Activated naive CD4-positive, alpha-beta T cell treated with anti-CD3 and anti-CD28 coated beads, Interleukin-2, amount 10 ng/mL, durations not matched to agents 7 days and 5 days (primary cell): ENCODE results near the gene SMG6.
A peak's percentile ranks its signal among the peaks of the same experiment; 100 is the strongest.
"Not testable (repeated sequence)": the region's sequence is repeated elsewhere in the genome, so short reads cannot be mapped to it uniquely, and the experiment has no call there.

Source experiments
- CTCF ChIA-PET: fragments of 350-600 bp; sonication (Branson Sonifier 250); formaldehyde crosslinking; loops from one replicate; lab custom pipeline; 2021; ENCODE audit warnings: antibody characterized with exemption; lab: Charles Lee
- DNase-seq: peaks from one replicate; pipeline ENCODE4 v3.0.0-alpha.2; 2020
- H3K27ac Mint-ChIP-seq: one replicate; pipeline ENCODE4 v1.8.0; 2021; ENCODE audit warnings: mild to moderate bottlenecking, moderate library complexity, mixed read lengths
- H3K27me3 Mint-ChIP-seq: one replicate; pipeline ENCODE4 v1.8.0; 2021; ENCODE audit warnings: mild to moderate bottlenecking, mixed read lengths
- H3K36me3 Mint-ChIP-seq: one replicate; pipeline ENCODE4 v1.8.0; 2021; ENCODE audit warnings: mixed read lengths
- H3K4me1 Mint-ChIP-seq: one replicate; pipeline ENCODE4 v1.8.0; 2021; ENCODE audit warnings: mixed read lengths
- H3K4me3 Mint-ChIP-seq: one replicate; pipeline ENCODE4 v1.8.0; 2021; ENCODE audit warnings: mild to moderate bottlenecking, moderate library complexity, mixed read lengths
- H3K9me3 Mint-ChIP-seq: one replicate; pipeline ENCODE4 v1.8.0; 2021; ENCODE audit warnings: mixed read lengths

SMG6 gene

GRCh38 chr17:2289878-2290478 lies 13.6 kb downstream of the SMG6 start:
- Mint-ChIP-seq H3K4me3 (no peak overlapping the region), H3K9me3 (no peaks in the 10 kb centered on the region), H3K27ac (peak overlapping the region; percentile 56), H3K27me3 (no peaks in the 10 kb centered on the region), H3K36me3 (peaks cover 56% of the 10 kb centered on the region), H3K4me1 (peaks cover 5% of the 10 kb centered on the region)
- CTCF ChIA-PET: no interaction called here
- no peak for DNase-seq

- Mint-ChIP-seq H3K27me3 (no peaks in the 10 kb centered on the region), H3K27ac (no peak overlapping the region), H3K9me3 (no peaks in the 10 kb centered on the region), H3K36me3 (peaks cover 64% of the 10 kb centered on the region), H3K4me1 (peaks cover 48% of the 10 kb centered on the region), H3K4me3 (no peak overlapping the region)
- CTCF ChIA-PET: interaction anchor here (1.0 to 7.5 kb wide), 13 partner anchors 31 to 374 kb away, joined by 3 to 86 read pairs (median 6); partner anchors contain the start of gene HIC1
- no peak for DNase-seq
These were observed 20.3 kb downstream of the SMG6 start for GRCh38 chr17:2283302-2283701.

- no peak for DNase-seq
- no peaks in the 10 kb centered on the region for H3K9me3 Mint-ChIP-seq
- CTCF ChIA-PET: interaction anchor here (1.0 to 7.5 kb wide), 15 partner anchors 30 to 373 kb away, joined by 3 to 86 read pairs (median 5); partner anchors contain the start of gene HIC1
- no peaks in the 10 kb centered on the region for H3K27me3 Mint-ChIP-seq
- H3K27ac Mint-ChIP-seq: peak overlapping the region; percentile 75
- peaks cover 58% of the 10 kb centered on the region for H3K36me3 Mint-ChIP-seq
- peaks cover 53% of the 10 kb centered on the region for H3K4me1 Mint-ChIP-seq
- no peak overlapping the region for H3K4me3 Mint-ChIP-seq
These were observed 21.2 kb downstream of the SMG6 start for GRCh38 chr17:2282297-2282873.

- Mint-ChIP-seq H3K27me3 (no peaks in the 10 kb centered on the region), H3K4me1 (peaks cover 75% of the 10 kb centered on the region), H3K9me3 (no peaks in the 10 kb centered on the region), H3K4me3 (no peak overlapping the region), H3K36me3 (peaks cover 62% of the 10 kb centered on the region), H3K27ac (peak overlapping the region; percentile 85)
- DNase-seq: no peak
- CTCF ChIA-PET: interaction anchor here (1.2 to 7.5 kb wide), 6 partner anchors 13 to 224 kb away, joined by 3 to 86 read pairs (median 7); partner anchors contain the start of gene HIC1
These were observed 23.9 kb downstream of the SMG6 start for GRCh38 chr17:2279707-2280106.

- CTCF ChIA-PET: interaction anchor here (1.9 to 2.0 kb wide), 2 partner anchors 13 to 220 kb away, joined by 5 to 8 read pairs; no protein-coding TSS in a partner anchor
- no peak for DNase-seq
- Mint-ChIP-seq H3K36me3 (peaks cover 65% of the 10 kb centered on the region), H3K4me1 (peaks cover 85% of the 10 kb centered on the region), H3K9me3 (no peaks in the 10 kb centered on the region), H3K27ac (no peak overlapping the region), H3K4me3 (no peak overlapping the region), H3K27me3 (no peaks in the 10 kb centered on the region)
These were observed 26.0 kb downstream of the SMG6 start for GRCh38 chr17:2277429-2278170.

- peaks cover 83% of the 10 kb centered on the region for H3K4me1 Mint-ChIP-seq
- peak overlapping the region; percentile 85 for H3K27ac Mint-ChIP-seq
- no peaks in the 10 kb centered on the region for H3K9me3 Mint-ChIP-seq
- peak overlapping the region; percentile 21 for H3K4me3 Mint-ChIP-seq
- no peaks in the 10 kb centered on the region for H3K27me3 Mint-ChIP-seq
- peaks cover 61% of the 10 kb centered on the region for H3K36me3 Mint-ChIP-seq
- peak; percentile 55 for DNase-seq
- CTCF ChIA-PET: interaction anchor here (0.9 to 2.0 kb wide), 7 partner anchors 9 to 221 kb away, joined by 3 to 8 read pairs (median 4); partner anchors contain the start of gene HIC1
These were observed 27.9 kb downstream of the SMG6 start for GRCh38 chr17:2275722-2276121.

- CTCF ChIA-PET: no interaction called here
- Mint-ChIP-seq H3K27me3 (no peaks in the 10 kb centered on the region), H3K27ac (no peak overlapping the region), H3K9me3 (no peaks in the 10 kb centered on the region), H3K4me1 (peaks cover 85% of the 10 kb centered on the region), H3K36me3 (peaks cover 64% of the 10 kb centered on the region), H3K4me3 (no peak overlapping the region)
- DNase-seq: no peak
These were observed 29.2 kb downstream of the SMG6 start for GRCh38 chr17:2274414-2274813.

- Mint-ChIP-seq H3K4me1 (peaks cover 82% of the 10 kb centered on the region), H3K27ac (no peak overlapping the region)
- CTCF ChIA-PET: interaction anchor here (0.8 to 2.1 kb wide), 3 partner anchors 10 to 81 kb away, joined by 3 to 7 read pairs (median 4); no protein-coding TSS in a partner anchor
These were observed 31.4 kb downstream of the SMG6 start for GRCh38 chr17:2271985-2272702.

GRCh38 chr17:2267354-2267753 lies 36.2 kb downstream of the SMG6 start:
- Mint-ChIP-seq H3K4me3 (peak overlapping the region; percentile 80), H3K27ac (peak overlapping the region; percentile 99), H3K9me3 (no peaks in the 10 kb centered on the region), H3K4me1 (peaks cover 88% of the 10 kb centered on the region), H3K27me3 (no peaks in the 10 kb centered on the region), H3K36me3 (peaks cover 49% of the 10 kb centered on the region)
- no peak for DNase-seq
- CTCF ChIA-PET: interaction anchor here (1.1 to 11.4 kb wide), 8 partner anchors 8 to 212 kb away, joined by 3 to 71 read pairs (median 4); partner anchors contain the start of gene HIC1

More at GRCh38 chr17:2271985-2272702, 31.4 kb downstream of the SMG6 start:
- no peak for DNase-seq
- Mint-ChIP-seq H3K9me3 (no peaks in the 10 kb centered on the region), H3K4me3 (no peak overlapping the region), H3K36me3 (peaks cover 62% of the 10 kb centered on the region), H3K27me3 (no peaks in the 10 kb centered on the region)

- no peaks in the 10 kb centered on the region for H3K27me3 Mint-ChIP-seq
- no peak for DNase-seq
- CTCF ChIA-PET: interaction anchor here (1.1 to 11.4 kb wide), 6 partner anchors 9 to 212 kb away, joined by 3 to 71 read pairs (median 6); partner anchors contain the start of gene HIC1
- peak overlapping the region; percentile 80 for H3K4me3 Mint-ChIP-seq
- peak overlapping the region; percentile 99 for H3K27ac Mint-ChIP-seq
- H3K9me3 Mint-ChIP-seq: no peaks in the 10 kb centered on the region
- peaks cover 49% of the 10 kb centered on the region for H3K36me3 Mint-ChIP-seq
- peaks cover 88% of the 10 kb centered on the region for H3K4me1 Mint-ChIP-seq
These were observed 36.7 kb downstream of the SMG6 start for GRCh38 chr17:2266865-2267228.

GRCh38 chr17:2266045-2266864 lies 37.3 kb downstream of the SMG6 start:
- CTCF ChIA-PET: interaction anchor here (1.1 to 11.4 kb wide), 6 partner anchors 10 to 211 kb away, joined by 3 to 71 read pairs (median 7); partner anchors contain the start of gene HIC1
- peaks cover 89% of the 10 kb centered on the region for H3K4me1 Mint-ChIP-seq
- H3K36me3 Mint-ChIP-seq: peaks cover 52% of the 10 kb centered on the region
- peak; percentile 93 for DNase-seq
- no peaks in the 10 kb centered on the region for H3K27me3 Mint-ChIP-seq
- H3K9me3 Mint-ChIP-seq: no peaks in the 10 kb centered on the region
- peak overlapping the region; percentile 80 for H3K4me3 Mint-ChIP-seq
- peak overlapping the region; percentile 99 for H3K27ac Mint-ChIP-seq

GRCh38 chr17:2265166-2265565 lies 38.4 kb downstream of the SMG6 start:
- peaks cover 49% of the 10 kb centered on the region for H3K36me3 Mint-ChIP-seq
- peak overlapping the region; percentile 80 for H3K4me3 Mint-ChIP-seq
- H3K27me3 Mint-ChIP-seq, H3K9me3 Mint-ChIP-seq, DNase-seq: not testable (repeated sequence)
- peaks cover 88% of the 10 kb centered on the region for H3K4me1 Mint-ChIP-seq
- H3K27ac Mint-ChIP-seq: peak overlapping the region; percentile 99
- CTCF ChIA-PET: interaction anchor here (0.7 to 11.4 kb wide), 6 partner anchors 11 to 210 kb away, joined by 3 to 71 read pairs (median 7); partner anchors contain the start of gene HIC1
